BJ (cell line): ENCODE results near the gene HMSD. TPM values are rescaled to one million over a fixed set of nuclear protein-coding genes. Genes with fewer than 3 reads are reported as not detected.
A peak's percentile ranks its signal among the peaks of the same experiment; 100 is the strongest.

Experiments
- CTCF ChIA-PET: fragments of 350-600 bp; formaldehyde crosslinking; extraction: SDS; loops from one replicate; lab custom pipeline; 2021; ENCODE audit warnings: antibody characterized with exemption, inconsistent platforms; lab: Yijun Ruan, JAX
- POLR2A ChIA-PET: fragments of 300-600 bp; sonication (Branson Sonifier 250); formaldehyde crosslinking; extraction: SDS; loops from one replicate; lab custom pipeline; 2021; ENCODE audit warnings: antibody characterized with exemption; lab: Charles Lee
- DNase-seq: peaks from one replicate; pipeline ENCODE4 v3.0.0-alpha.2; 2011; ENCODE audit warnings: low read depth
- H3K27me3 ChIP-seq: 2 replicates; pipeline ENCODE4 v1.6.0; 2011; ENCODE audit warnings: low read length; ENCODE audit not compliant: control insufficient read depth, insufficient read depth
- H3K36me3 ChIP-seq: 2 replicates; pipeline ENCODE4 v1.5.1; 2011; ENCODE audit warnings: low read length; ENCODE audit not compliant: control insufficient read depth, insufficient read depth
- H3K4me3 ChIP-seq: 2 replicates; pipeline ENCODE4 v1.5.1; 2011; ENCODE audit warnings: low read depth, mild to moderate bottlenecking, control low read depth, low read length
- CTCF ChIP-seq: IDR thresholded peaks from 2 replicates; pipeline ENCODE4 v1.5.1; 2011; ENCODE audit warnings: low read depth, mild to moderate bottlenecking, control low read depth, inconsistent platforms, low read length, moderate library complexity; ENCODE audit not compliant: insufficient read depth
- polyA plus RNA-seq: library from polyadenylated mRNA; depleted of rRNA; stranded (reverse); fragments of >200 nt; gene quantifications from 2 replicates; pipeline ENCODE4 v1.2.3, GENCODE V29; 2011

The HMSD gene
- polyA plus RNA-seq, 1 experiment, result 0.26 TPM

DNA sequence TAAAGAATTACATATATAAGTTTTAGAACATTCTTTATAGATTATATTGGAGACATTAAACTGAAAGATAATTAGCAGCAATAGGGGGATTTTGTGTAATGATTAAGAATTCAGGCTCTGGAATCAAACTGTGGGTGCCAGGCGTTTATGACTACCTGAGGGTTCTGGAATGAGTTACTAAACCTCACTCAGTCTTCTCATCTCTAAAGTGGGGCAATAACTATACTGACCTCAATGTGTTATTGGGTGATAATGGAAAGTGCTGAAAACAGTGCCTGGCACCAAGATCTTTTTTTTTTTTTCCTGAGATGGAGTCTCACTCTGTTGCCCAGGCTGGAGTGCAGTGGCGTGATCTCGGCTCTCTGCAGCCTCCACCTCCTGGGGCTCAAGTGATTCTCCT lies 27.9 kb downstream of the HMSD start:
- H3K27me3 ChIP-seq, result no peaks in the 10 kb centered on the region
- peaks cover 7% of the 10 kb centered on the region for H3K36me3 ChIP-seq
- TF ChIP-seq CTCF, result no peak
- ChIA-PET POLR2A (interaction anchor here (0.6 kb wide), 1 partner anchor 41 kb away, joined by 5 read pairs; no protein-coding TSS in a partner anchor), CTCF (interaction anchor here (1.2 to 4.3 kb wide), 3 partner anchors 8 to 41 kb away, joined by 4 to 51 read pairs (median 14); no protein-coding TSS in a partner anchor)
- H3K4me3 ChIP-seq, result no peak overlapping the region
- DNase-seq, result no peak

GRCh38 chr18:63979409-63979920 lies 30.4 kb downstream of the HMSD start:
- peak; percentile 94 for TF ChIP-seq CTCF
- peak overlapping the region; percentile 7 for H3K4me3 ChIP-seq
- DNase-seq, result peak; percentile 17
- peaks cover 7% of the 10 kb centered on the region for H3K36me3 ChIP-seq
- ChIA-PET CTCF (interaction anchor here (0.6 to 1.9 kb wide), 6 partner anchors 15 to 248 kb away, joined by 3 to 9 read pairs (median 3); no protein-coding TSS in a partner anchor), POLR2A (no interaction called here)
- H3K27me3 ChIP-seq, result no peaks in the 10 kb centered on the region

GRCh38 chr18:63980027-63980426 lies 30.9 kb downstream of the HMSD start:
- CTCF ChIA-PET, result interaction anchor here (0.6 to 1.9 kb wide), 5 partner anchors 14 to 149 kb away, joined by 3 to 9 read pairs (median 3); no protein-coding TSS in a partner anchor
- POLR2A ChIA-PET, result no interaction called here

DNA sequence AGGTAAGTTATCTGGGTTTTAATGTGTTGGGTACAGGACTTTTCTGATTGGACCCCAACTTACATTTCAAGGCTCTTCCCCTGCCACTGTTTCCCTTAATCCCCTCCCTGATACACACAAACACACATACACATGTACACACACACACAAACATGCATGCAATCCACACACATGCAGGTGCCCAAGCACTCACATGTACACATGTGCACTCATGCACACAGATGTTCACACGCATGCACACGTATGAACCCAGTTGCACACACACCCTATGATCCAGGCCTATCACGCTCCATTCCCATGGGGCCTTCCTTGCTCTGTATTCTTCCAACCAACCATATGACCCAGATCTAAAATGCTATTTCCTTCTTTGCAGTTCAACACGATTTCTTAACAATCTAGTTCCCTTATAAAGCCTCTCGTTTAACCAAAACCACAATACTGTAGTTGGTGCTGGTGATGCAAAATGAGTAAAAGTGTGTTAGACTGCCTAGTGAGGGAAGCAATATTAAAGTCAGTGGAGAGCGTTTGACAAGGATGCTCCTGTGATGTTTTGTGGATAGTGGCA lies 31.9 kb downstream of the HMSD start:
- TF ChIP-seq CTCF, result no peak
- H3K36me3 ChIP-seq, result peaks cover 10% of the 10 kb centered on the region
- ChIA-PET POLR2A (no interaction called here), CTCF (interaction anchor here (1.3 to 1.9 kb wide), 2 partner anchors 13 to 17 kb away, joined by 7 to 9 read pairs; no protein-coding TSS in a partner anchor)
- no peaks in the 10 kb centered on the region for H3K27me3 ChIP-seq
- H3K4me3 ChIP-seq, result no peak overlapping the region
- no peak for DNase-seq

More at GRCh38 chr18:63980027-63980426, 30.9 kb downstream of the HMSD start:
- TF ChIP-seq CTCF, result no peak
- peaks cover 7% of the 10 kb centered on the region for H3K36me3 ChIP-seq
- DNase-seq, result no peak
- no peaks in the 10 kb centered on the region for H3K27me3 ChIP-seq
- H3K4me3 ChIP-seq, result no peak overlapping the region

DNA sequence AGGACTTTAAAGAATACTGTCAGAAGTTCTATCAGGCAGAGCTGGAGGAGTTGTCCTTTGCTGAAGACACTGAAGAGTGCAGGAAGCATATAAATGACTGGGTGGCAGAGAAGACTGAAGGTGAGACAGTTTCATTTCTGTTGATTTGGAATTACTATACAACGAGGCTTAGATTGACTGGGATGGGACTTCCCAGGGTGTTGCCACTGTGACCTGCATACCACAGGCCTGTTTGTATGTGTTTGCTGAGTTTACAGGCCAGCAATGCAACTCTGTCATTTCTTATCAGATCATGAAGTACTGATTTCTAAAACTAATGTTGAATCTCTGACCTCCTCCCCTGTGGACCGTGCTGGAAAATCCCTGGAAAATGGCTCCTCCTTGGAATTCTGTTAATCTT lies 32.6 kb downstream of the HMSD start:
- POLR2A ChIA-PET, result no interaction called here
- TF ChIP-seq CTCF, result no peak
- H3K4me3 ChIP-seq, result no peak overlapping the region
- CTCF ChIA-PET, result no interaction called here
- DNase-seq, result no peak
- H3K36me3 ChIP-seq, result peaks cover 10% of the 10 kb centered on the region
- H3K27me3 ChIP-seq, result no peaks in the 10 kb centered on the region
